Activated CD4-positive, alpha-beta T cell treated with anti-CD3 and anti-CD28 coated beads for 36 hours (primary cell): Measurements from ENCODE around the gene PHYH. TPM values are rescaled to one million over a fixed set of nuclear protein-coding genes. Genes with fewer than 3 reads are reported as not detected.

Experiments
- ATAC-seq: fragments of 200-7000 bp; cut with Tn5 transposase; one replicate; pipeline ENCODE4 v1.10.0; 2021; ENCODE audit warnings: mild to moderate bottlenecking, moderate library complexity
- CTCF ChIA-PET: fragments of 350-600 bp; sonication (Branson Sonifier 250); formaldehyde crosslinking; loops from one replicate; lab custom pipeline; 2021; ENCODE audit warnings: antibody characterized with exemption; lab: Charles Lee
- POLR2A ChIA-PET: fragments of 350-600 bp; sonication (Branson Sonifier 250); formaldehyde crosslinking; loops from one replicate; lab custom pipeline; 2021; ENCODE audit warnings: antibody characterized with exemption, inconsistent platforms; lab: Charles Lee
- DNase-seq: peaks from one replicate; pipeline ENCODE4 v3.0.0-alpha.2; 2020
- H3K27ac Mint-ChIP-seq: one replicate; pipeline ENCODE4 v1.8.0; 2021; ENCODE audit warnings: mixed read lengths
- H3K27me3 Mint-ChIP-seq: one replicate; pipeline ENCODE4 v1.8.0; 2021; ENCODE audit warnings: mixed read lengths
- H3K36me3 Mint-ChIP-seq: one replicate; pipeline ENCODE4 v1.8.0; 2021; ENCODE audit warnings: low read depth, mixed read lengths
- H3K4me1 Mint-ChIP-seq: one replicate; pipeline ENCODE4 v1.8.0; 2021; ENCODE audit warnings: mixed read lengths
- H3K4me3 Mint-ChIP-seq: one replicate; pipeline ENCODE4 v1.8.0; 2021; ENCODE audit warnings: mild to moderate bottlenecking, moderate library complexity, mixed read lengths
- H3K9me3 Mint-ChIP-seq: one replicate; pipeline ENCODE4 v1.8.0; 2021; ENCODE audit warnings: low read depth, mixed read lengths
- intact Hi-C, 2 experiments: fragments of 100-400 bp; cut with DNase I in 1 of 2; cut with micrococcal nuclease in 1 of 2; formaldehyde crosslinking; loops; one replicate each; pipeline versions ENCODE4 v1.14.2 to v1.15.1; 2022 to 2024; cut with DNase I, micrococcal nuclease
- total RNA-seq, 2 experiments: library from RNA; stranded (reverse); gene quantifications; one replicate each; pipeline ENCODE4 v1.2.3, GENCODE V29; 2021

Gene PHYH
- total RNA-seq, 2 experiments from 2014 or later, result 11.7 to 12.8 TPM

DNA sequence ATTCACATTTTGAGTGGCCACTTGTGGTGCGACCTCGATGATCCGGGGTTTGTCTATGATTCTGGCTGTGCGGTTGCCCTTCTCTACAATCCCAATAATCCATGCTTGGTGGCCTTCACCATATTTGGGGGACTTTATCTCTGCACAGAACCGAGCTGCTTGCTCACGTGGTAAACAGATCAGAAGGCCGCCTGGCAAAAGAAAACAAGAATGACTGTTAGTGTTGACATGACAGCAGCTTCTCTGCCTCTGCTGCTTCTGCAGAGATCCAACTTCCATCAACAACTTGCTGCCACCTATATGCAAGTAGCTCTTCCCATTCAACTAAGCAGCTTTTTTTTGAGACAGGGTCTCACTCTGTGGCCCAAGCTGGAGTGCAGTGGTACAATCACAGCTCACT, 19.3 kb upstream of the PHYH start:
- intact Hi-C loops, result no loop called here
- H3K4me3 Mint-ChIP-seq, result no peak overlapping the region
- H3K9me3 Mint-ChIP-seq, result no peaks in the 10 kb centered on the region
- ChIA-PET POLR2A (no interaction called here), CTCF (no interaction called here)
- no peaks in the 10 kb centered on the region for H3K4me1 Mint-ChIP-seq
- no peak overlapping the region for H3K27ac Mint-ChIP-seq
- H3K27me3 Mint-ChIP-seq, result no peaks in the 10 kb centered on the region
- ATAC-seq, result no peak
- no peak for DNase-seq
- peaks cover 31% of the 10 kb centered on the region for H3K36me3 Mint-ChIP-seq

DNA sequence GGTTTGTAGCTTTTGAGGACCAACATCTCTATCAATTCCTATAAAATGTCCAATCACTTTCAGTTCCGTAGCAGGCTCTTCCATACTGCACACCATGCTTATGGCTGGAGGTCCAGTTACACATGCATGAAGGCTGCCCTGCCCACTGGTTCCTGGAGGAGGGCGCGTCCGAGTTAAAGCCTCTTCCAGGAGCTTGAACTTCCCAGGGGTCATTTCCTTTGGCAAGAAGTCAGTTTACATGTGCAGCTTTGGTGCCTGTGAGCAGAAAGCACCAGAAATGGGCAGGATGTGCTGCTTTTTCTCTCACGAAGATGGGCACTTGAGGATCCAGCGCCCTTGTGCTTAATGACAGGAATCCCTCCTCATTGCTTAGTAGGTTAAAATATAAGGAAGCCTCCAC, 17.6 kb upstream of the PHYH start:
- no peaks in the 10 kb centered on the region for H3K4me1 Mint-ChIP-seq
- H3K4me3 Mint-ChIP-seq, result no peak overlapping the region
- no peaks in the 10 kb centered on the region for H3K27me3 Mint-ChIP-seq
- peaks cover 24% of the 10 kb centered on the region for H3K36me3 Mint-ChIP-seq
- no peak overlapping the region for H3K27ac Mint-ChIP-seq
- H3K9me3 Mint-ChIP-seq, result no peaks in the 10 kb centered on the region
- no peak for ATAC-seq
- DNase-seq, result no peak
- POLR2A ChIA-PET, result no interaction called here
- CTCF ChIA-PET, result no interaction called here
- intact Hi-C loops, result no loop called here

DNA sequence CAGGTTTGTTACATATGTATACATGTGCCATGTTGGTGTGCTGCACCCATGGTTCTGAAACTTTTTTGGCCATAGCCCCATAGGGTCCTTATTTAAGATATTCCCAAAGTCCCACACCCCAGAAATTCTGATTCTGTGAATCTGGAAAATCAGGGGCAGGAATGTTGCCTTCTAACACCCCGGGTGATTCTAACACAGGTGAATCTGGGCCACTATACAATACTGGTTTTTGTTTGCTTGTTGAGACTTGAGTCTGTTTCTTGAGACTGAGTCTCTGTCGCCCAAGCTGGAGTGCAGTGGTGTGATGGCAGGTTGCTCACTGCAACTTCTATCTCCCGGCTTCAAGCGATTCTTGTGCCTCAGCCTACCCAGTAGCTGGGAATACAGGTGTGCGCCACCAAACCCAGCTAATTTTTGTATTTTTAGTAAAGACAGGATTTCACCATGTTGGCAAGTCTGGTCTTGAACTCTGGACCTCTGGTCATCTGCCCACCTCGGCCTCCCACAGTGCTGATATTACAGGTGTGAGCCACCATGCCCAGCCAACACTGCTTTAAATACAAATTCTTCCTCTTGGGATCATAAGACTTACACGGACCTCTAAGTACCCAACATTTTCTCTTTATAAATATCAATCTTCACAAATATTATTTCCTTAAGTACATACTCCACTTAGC, 16.9 kb upstream of the PHYH start:
- intact Hi-C loops, result no loop called here
- Mint-ChIP-seq H3K4me1 (no peaks in the 10 kb centered on the region), H3K4me3 (no peak overlapping the region), H3K27ac (no peak overlapping the region), H3K27me3 (no peaks in the 10 kb centered on the region), H3K36me3 (peaks cover 19% of the 10 kb centered on the region), H3K9me3 (no peaks in the 10 kb centered on the region)
- DNase-seq (no peak), ATAC-seq (no peak)
- CTCF ChIA-PET, result no interaction called here
- POLR2A ChIA-PET, result no interaction called here

- intact Hi-C loops, result no loop called here
- no peak for ATAC-seq
- H3K27me3 Mint-ChIP-seq, result no peaks in the 10 kb centered on the region
- ChIA-PET POLR2A (no interaction called here), CTCF (interaction anchor here (1.6 kb wide), 2 partner anchors 13 to 57 kb away, joined by 4 to 6 read pairs; no protein-coding TSS in a partner anchor)
- H3K27ac Mint-ChIP-seq, result no peak overlapping the region
- H3K4me1 Mint-ChIP-seq, result no peaks in the 10 kb centered on the region
- H3K36me3 Mint-ChIP-seq, result peaks cover 13% of the 10 kb centered on the region
- no peaks in the 10 kb centered on the region for H3K9me3 Mint-ChIP-seq
- no peak overlapping the region for H3K4me3 Mint-ChIP-seq
- no peak for DNase-seq
These were observed 15.5 kb upstream of the PHYH start for GRCh38 chr10:13315361-13315760.

- Mint-ChIP-seq H3K4me1 (no peaks in the 10 kb centered on the region), H3K9me3 (no peaks in the 10 kb centered on the region), H3K4me3 (no peak overlapping the region), H3K27me3 (no peaks in the 10 kb centered on the region), H3K27ac (no peak overlapping the region), H3K36me3 (peaks cover 1% of the 10 kb centered on the region)
- POLR2A ChIA-PET, result no interaction called here
- CTCF ChIA-PET, result interaction anchor here (0.6 to 1.6 kb wide), 2 partner anchors 9 to 131 kb away, joined by 4 read pairs; no protein-coding TSS in a partner anchor
- intact Hi-C loops, result no loop called here
- no peak for ATAC-seq
- DNase-seq, result no peak
These were observed 11.3 kb upstream of the PHYH start for GRCh38 chr10:13311177-13311575.

GRCh38 chr10:13310518-13311176, 10.8 kb upstream of the PHYH start:
- ChIA-PET POLR2A (no interaction called here), CTCF (interaction anchor here (0.6 to 1.6 kb wide), 2 partner anchors 8 to 130 kb away, joined by 4 read pairs; no protein-coding TSS in a partner anchor)
- H3K27me3 Mint-ChIP-seq, result no peaks in the 10 kb centered on the region
- no peak for ATAC-seq
- no peak for DNase-seq
- H3K27ac Mint-ChIP-seq, result no peak overlapping the region
- intact Hi-C loops, result no loop called here
- H3K4me3 Mint-ChIP-seq, result no peak overlapping the region
- H3K9me3 Mint-ChIP-seq, result no peaks in the 10 kb centered on the region
- no peaks in the 10 kb centered on the region for H3K36me3 Mint-ChIP-seq
- H3K4me1 Mint-ChIP-seq, result no peaks in the 10 kb centered on the region

- H3K4me3 Mint-ChIP-seq, result no peak overlapping the region
- H3K27ac Mint-ChIP-seq, result no peak overlapping the region
- H3K4me1 Mint-ChIP-seq, result no peaks in the 10 kb centered on the region
- H3K9me3 Mint-ChIP-seq, result no peaks in the 10 kb centered on the region
- ATAC-seq (no peak), DNase-seq (no peak)
- H3K27me3 Mint-ChIP-seq, result no peaks in the 10 kb centered on the region
- ChIA-PET POLR2A (no interaction called here), CTCF (interaction anchor here (1.6 kb wide), 1 partner anchor 7 kb away, joined by 4 read pairs; no protein-coding TSS in a partner anchor)
- intact Hi-C loops, result no loop called here
- no peaks in the 10 kb centered on the region for H3K36me3 Mint-ChIP-seq
These were observed 9.9 kb upstream of the PHYH start for GRCh38 chr10:13309792-13310191.

GRCh38 chr10:13308096-13308495, 8.2 kb upstream of the PHYH start:
- intact Hi-C loops, result no loop called here
- Mint-ChIP-seq H3K27me3 (no peaks in the 10 kb centered on the region), H3K9me3 (no peaks in the 10 kb centered on the region), H3K4me3 (no peak overlapping the region), H3K36me3 (no peaks in the 10 kb centered on the region), H3K27ac (no peak overlapping the region), H3K4me1 (no peaks in the 10 kb centered on the region)
- POLR2A ChIA-PET, result no interaction called here
- CTCF ChIA-PET, result no interaction called here
- ATAC-seq, result no peak
- no peak for DNase-seq

GRCh38 chr10:13306103-13306502, 6.2 kb upstream of the PHYH start:
- intact Hi-C loops, result no loop called here
- no peak overlapping the region for H3K4me3 Mint-ChIP-seq
- no peak overlapping the region for H3K27ac Mint-ChIP-seq
- DNase-seq, result no peak
- H3K9me3 Mint-ChIP-seq, result no peaks in the 10 kb centered on the region
- POLR2A ChIA-PET, result no interaction called here
- CTCF ChIA-PET, result no interaction called here
- H3K36me3 Mint-ChIP-seq, result peaks cover 2% of the 10 kb centered on the region
- peaks cover 6% of the 10 kb centered on the region for H3K4me1 Mint-ChIP-seq
- no peak for ATAC-seq
- H3K27me3 Mint-ChIP-seq, result no peaks in the 10 kb centered on the region

DNA sequence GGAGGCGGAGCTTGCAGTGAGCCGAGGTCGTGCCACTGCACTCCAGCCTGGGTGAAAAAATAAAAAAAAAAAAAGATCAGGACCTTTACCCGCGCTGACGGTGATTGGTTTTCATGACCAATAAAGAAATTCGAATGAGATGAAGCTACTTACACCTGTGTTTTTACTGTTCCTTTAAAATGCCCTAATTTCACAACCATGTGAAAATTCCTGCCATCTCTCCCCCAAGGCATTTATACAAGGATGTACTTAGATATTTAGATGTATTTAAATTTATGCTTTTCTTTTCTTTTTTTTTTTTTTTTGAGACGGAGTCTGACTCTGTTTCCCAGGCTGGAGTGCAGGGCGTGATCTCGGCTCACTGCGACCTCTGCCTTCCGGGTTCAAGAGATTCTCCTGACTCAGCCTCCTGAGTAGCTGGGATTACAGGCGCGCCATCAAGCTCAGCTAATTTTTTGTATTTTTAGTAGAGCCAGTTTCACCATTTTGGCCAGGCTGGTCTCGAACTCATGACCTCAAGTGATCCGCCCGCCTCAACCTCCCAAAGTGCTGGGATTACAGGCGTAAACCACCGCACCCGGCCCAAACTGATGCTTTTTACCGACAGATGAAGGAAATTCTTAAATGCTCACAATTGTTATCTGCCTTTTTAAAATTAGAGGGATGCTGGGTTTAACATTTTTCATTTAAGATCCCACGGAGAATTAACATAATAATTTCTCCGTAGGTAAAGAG, 3.1 kb upstream of the PHYH start:
- ATAC-seq (no peak), DNase-seq (no peak)
- peak overlapping the region; percentile 79 for H3K4me3 Mint-ChIP-seq
- peaks cover 2% of the 10 kb centered on the region for H3K36me3 Mint-ChIP-seq
- no peaks in the 10 kb centered on the region for H3K9me3 Mint-ChIP-seq
- H3K4me1 Mint-ChIP-seq, result peaks cover 18% of the 10 kb centered on the region
- no peaks in the 10 kb centered on the region for H3K27me3 Mint-ChIP-seq
- ChIA-PET CTCF (interaction anchor here (0.7 to 2.5 kb wide), 28 partner anchors 8 to 283 kb away, joined by 3 to 16 read pairs (median 4); partner anchors contain the start of genes MCM10 and PRPF18), POLR2A (interaction anchor here (0.6 to 1.5 kb wide), 9 partner anchors 47 to 882 kb away, joined by 3 to 7 read pairs (median 4); no protein-coding TSS in a partner anchor)
- H3K27ac Mint-ChIP-seq, result peak overlapping the region; percentile 100
- intact Hi-C loops, result loop anchor here (1.0 to 5.0 kb wide), 11 partner anchors 32 to 1261 kb away; partner anchors contain the start of genes MCM10 (in 2 of the 2), SEPHS1 (in 2 of the 2), CDC123 (in 1 of the 2) and DHTKD1 (in 1 of the 2)

- DNase-seq, result no peak
- ChIA-PET CTCF (interaction anchor here (0.6 kb wide), 2 partner anchors 149 to 371 kb away, joined by 3 read pairs; no protein-coding TSS in a partner anchor), POLR2A (interaction anchor here (0.6 kb wide), 1 partner anchor 89 kb away, joined by 3 read pairs; no protein-coding TSS in a partner anchor)
- Mint-ChIP-seq H3K4me1 (peaks cover 18% of the 10 kb centered on the region), H3K36me3 (peaks cover 2% of the 10 kb centered on the region), H3K27me3 (no peaks in the 10 kb centered on the region), H3K4me3 (peak overlapping the region; percentile 62), H3K27ac (peak overlapping the region; percentile 15), H3K9me3 (no peaks in the 10 kb centered on the region)
- ATAC-seq, result no peak
- intact Hi-C loops, result no loop called here
These were observed 972 bp downstream of the PHYH start for GRCh38 chr10:13298748-13299436.
